Measurements from ENCODE around the gene DPH2.
A peak's percentile ranks its signal among the peaks of the same experiment; 100 is the strongest.

DPH2 gene

DNA sequence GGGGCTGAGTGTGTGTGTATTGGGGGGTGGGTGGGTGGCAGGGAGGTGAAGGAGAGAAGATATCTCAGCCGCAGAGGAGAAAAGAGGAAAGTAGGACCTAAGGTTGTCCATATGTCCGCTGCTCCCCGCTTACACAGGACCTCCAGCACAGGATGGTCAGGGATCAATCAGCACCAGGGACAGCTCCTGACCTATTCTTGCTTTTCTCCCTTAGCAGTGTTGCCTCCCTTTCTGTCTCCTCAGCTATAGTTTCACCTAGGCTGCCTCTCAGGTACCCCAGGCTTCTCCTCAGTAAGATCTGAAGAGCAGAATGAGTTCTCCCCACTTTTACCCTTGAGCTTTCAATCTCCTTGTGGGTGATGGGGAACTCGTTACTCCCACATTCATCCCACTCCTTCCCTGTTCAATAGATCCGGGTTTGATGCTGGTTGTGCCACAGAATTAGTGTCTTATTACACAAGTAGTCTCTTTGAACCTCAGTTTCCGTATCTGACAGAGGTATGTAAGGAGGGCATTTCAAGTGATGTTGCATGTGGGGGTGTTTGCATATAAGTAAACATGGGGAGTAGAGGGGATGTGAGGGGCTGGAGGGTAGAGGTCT is 1.4 kb upstream of the DPH2 start:
- peak; percentile 54 for DNase-seq (ENCODE audit: low read depth)

DNA sequence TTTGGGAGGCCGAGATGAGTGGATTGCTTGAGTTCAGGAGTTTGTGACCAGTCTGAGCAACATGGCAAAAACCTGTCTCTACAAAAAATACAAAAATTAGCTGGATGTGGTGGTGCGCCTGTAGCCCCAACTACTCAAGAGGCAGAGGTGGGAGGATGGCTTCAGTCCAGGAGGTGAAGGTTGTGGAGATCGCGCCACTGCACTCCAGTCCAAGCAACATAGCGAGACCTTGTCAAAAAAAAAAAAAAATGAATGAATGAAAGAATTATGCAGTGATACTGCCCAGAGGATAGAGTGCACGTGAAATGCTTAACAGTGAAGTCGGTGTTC is 429 bp upstream of the DPH2 start:
- H3K4me3 ChIP-seq (ENCODE audit: low read length), result peak overlapping the region; percentile 68
- TF ChIP-seq, protein P1, sequence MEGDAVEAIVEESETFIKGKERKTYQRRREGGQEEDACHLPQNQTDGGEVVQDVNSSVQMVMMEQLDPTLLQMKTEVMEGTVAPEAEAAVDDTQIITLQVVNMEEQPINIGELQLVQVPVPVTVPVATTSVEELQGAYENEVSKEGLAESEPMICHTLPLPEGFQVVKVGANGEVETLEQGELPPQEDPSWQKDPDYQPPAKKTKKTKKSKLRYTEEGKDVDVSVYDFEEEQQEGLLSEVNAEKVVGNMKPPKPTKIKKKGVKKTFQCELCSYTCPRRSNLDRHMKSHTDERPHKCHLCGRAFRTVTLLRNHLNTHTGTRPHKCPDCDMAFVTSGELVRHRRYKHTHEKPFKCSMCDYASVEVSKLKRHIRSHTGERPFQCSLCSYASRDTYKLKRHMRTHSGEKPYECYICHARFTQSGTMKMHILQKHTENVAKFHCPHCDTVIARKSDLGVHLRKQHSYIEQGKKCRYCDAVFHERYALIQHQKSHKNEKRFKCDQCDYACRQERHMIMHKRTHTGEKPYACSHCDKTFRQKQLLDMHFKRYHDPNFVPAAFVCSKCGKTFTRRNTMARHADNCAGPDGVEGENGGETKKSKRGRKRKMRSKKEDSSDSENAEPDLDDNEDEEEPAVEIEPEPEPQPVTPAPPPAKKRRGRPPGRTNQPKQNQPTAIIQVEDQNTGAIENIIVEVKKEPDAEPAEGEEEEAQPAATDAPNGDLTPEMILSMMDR (IDR thresholded peaks at IDR 0.05; ENCODE audit: insufficient read depth, low read depth, low read length, missing control alignments), result no peak
- no peak for DNase-seq (ENCODE audit: low read depth)

More for the DNA sequence above, 1.4 kb upstream of the DPH2 start:
- TF ChIP-seq, protein P1 (IDR thresholded peaks at IDR 0.05; ENCODE audit: insufficient read depth, low read depth, low read length, missing control alignments), result no peak
- no peak overlapping the region for H3K4me3 ChIP-seq (ENCODE audit: low read length)

DNA sequence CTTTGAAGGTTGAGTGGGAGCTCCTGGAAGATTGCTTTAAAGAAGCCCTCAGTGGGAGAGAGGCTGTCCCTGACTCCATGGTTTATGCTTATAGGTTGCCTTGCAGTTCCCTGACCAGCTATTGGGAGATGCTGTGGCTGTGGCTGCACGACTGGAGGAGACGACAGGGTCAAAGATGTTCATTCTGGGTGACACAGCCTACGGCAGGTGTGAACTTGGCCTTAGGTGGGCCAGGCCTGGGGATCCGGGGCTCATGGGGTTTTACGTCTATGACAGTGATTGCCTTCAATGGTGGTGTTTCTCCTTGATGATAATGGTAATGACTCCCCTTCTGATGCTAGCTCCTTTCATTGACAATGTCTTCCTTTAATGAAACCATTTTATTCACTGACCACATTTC is 692 bp downstream of the DPH2 start:
- no peak for DNase-seq (ENCODE audit: low read depth)
- peak overlapping the region; percentile 68 for H3K4me3 ChIP-seq (ENCODE audit: low read length)
- TF ChIP-seq, protein P1 (IDR thresholded peaks at IDR 0.05; ENCODE audit: insufficient read depth, low read depth, low read length, missing control alignments), result no peak

DNA sequence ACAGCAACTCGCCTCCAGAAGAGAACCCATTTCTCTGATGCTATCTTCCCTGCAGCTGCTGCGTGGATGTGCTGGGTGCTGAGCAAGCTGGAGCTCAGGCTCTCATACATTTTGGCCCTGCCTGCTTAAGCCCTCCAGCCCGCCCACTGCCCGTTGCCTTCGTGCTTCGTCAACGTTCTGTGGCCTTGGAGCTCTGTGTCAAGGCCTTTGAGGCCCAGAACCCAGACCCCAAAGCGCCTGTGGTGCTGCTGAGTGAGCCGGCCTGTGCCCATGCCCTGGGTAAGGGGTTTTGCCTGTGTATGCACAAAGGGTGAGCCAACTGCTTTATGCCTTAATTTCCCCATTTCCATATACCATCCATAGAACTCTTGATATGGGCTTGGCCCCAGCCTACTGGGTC is 1.1 kb downstream of the DPH2 start:
- peak overlapping the region; percentile 68 for H3K4me3 ChIP-seq (ENCODE audit: low read length)
- TF ChIP-seq, protein P1 (IDR thresholded peaks at IDR 0.05; ENCODE audit: insufficient read depth, low read depth, low read length, missing control alignments), result no peak
- no peak for DNase-seq (ENCODE audit: low read depth)

DNA sequence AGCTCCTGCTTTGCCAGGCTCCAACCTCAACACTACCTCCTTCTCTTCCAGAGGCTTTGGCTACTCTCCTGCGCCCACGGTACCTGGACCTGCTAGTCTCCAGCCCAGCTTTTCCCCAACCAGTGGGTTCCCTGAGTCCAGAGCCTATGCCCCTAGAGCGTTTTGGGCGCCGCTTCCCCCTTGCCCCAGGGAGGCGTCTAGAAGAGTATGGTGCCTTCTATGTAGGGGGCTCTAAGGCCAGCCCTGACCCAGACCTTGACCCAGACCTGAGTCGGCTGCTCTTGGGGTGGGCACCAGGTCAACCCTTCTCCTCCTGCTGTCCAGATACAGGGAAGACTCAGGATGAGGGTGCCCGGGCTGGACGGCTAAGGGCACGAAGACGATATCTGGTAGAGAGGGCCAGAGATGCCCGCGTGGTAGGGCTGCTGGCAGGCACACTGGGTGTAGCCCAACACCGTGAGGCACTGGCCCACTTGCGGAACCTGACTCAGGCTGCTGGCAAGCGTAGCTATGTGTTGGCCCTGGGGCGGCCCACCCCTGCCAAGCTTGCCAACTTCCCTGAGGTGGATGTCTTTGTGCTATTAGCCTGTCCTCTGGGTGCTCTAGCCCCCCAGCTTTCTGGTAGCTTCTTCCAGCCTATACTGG is 1.6 kb downstream of the DPH2 start:
- TF ChIP-seq, protein P1 (IDR thresholded peaks at IDR 0.05; ENCODE audit: insufficient read depth, low read depth, low read length, missing control alignments), result no peak
- no peak for DNase-seq (ENCODE audit: low read depth)
- H3K4me3 ChIP-seq (ENCODE audit: low read length), result no peak overlapping the region

DNA sequence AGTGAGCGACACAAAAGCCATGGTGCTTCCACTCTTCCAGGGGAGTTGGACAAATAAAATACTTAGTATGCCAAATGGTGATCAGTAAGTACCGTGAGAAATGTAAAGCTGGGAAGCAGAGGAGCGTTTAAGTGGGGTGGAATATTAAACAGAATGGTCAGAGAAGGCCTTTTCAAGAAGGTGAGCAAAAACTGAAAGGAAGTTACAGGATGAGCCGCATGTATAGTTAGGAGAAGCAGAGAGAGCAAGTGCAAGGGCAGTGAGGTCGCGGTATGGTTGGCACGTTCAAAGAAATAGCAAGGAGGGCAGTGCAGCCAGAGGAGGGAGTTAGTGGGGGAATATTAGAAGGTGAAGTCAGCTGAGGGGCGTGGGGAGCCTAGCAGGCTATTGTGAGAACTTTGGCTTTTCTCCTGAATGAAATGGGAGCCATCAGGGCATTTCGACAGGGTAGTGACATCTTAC is 4.2 kb downstream of the DPH2 start:
- DNase-seq (ENCODE audit: low read depth), result no peak
- H3K4me3 ChIP-seq (ENCODE audit: low read length), result peak overlapping the region; percentile 90
- TF ChIP-seq, protein P1 (IDR thresholded peaks at IDR 0.05; ENCODE audit: insufficient read depth, low read depth, low read length, missing control alignments), result no peak

Data from epithelial cell of esophagus (primary cell).